ENCODE results near the gene KATNA1.

KATNA1 gene

GRCh38 chr6:149600508-149600907, 48.0 kb downstream of the KATNA1 start:
- no peak for DNase-seq

- DNase-seq, result no peak
Measured at GRCh38 chr6:149593408-149593807, 55.1 kb downstream of the KATNA1 start.

- DNase-seq, result no peak
Measured at GRCh38 chr6:149592983-149593382, 55.5 kb downstream of the KATNA1 start.

GRCh38 chr6:149586149-149586548, 62.4 kb downstream of the KATNA1 start:
- no peak for DNase-seq

GRCh38 chr6:149581349-149581748, 67.2 kb downstream of the KATNA1 start:
- no peak for DNase-seq

GRCh38 chr6:149580880-149581279, 67.6 kb downstream of the KATNA1 start:
- DNase-seq, result no peak

GRCh38 chr6:149567945-149568585, 80.4 kb downstream of the KATNA1 start:
- DNase-seq, result no peak

GRCh38 chr6:149567194-149567586, 81.3 kb downstream of the KATNA1 start:
- DNase-seq, result peak; percentile 22

GRCh38 chr6:149566410-149567193, 81.9 kb downstream of the KATNA1 start:
- DNase-seq, result peak; percentile 37

GRCh38 chr6:149565527-149566409, 82.7 kb downstream of the KATNA1 start, which contains the start of gene GINM1:
Gene GINM1 (plus strand): TSS chr6:149566375. CDS start chr6:149566415, 40 bp downstream.
- DNase-seq, result peak; percentile 93

- DNase-seq, result no peak
Measured at GRCh38 chr6:149563928-149564325, 84.6 kb downstream of the KATNA1 start.

- DNase-seq, result no peak
Measured at GRCh38 chr6:149563203-149563927, 85.1 kb downstream of the KATNA1 start.

GRCh38 chr6:149560736-149561135, 87.8 kb downstream of the KATNA1 start:
- peak; percentile 18 for DNase-seq

GRCh38 chr6:149559389-149559788, 89.1 kb downstream of the KATNA1 start:
- no peak for DNase-seq

- no peak for DNase-seq
Measured at GRCh38 chr6:149558029-149558428, 90.5 kb downstream of the KATNA1 start.

GRCh38 chr6:149551920-149552319, 96.6 kb downstream of the KATNA1 start:
- no peak for DNase-seq

- peak; percentile 92 for DNase-seq
Measured at GRCh38 chr6:149545754-149546471, 102.6 kb downstream of the KATNA1 start, which contains the start of gene PPIL4. Gene PPIL4 (minus strand): TSS chr6:149546043. CDS start chr6:149546005, 38 bp downstream.

- peak; percentile 49 for DNase-seq
Measured at GRCh38 chr6:149545258-149545753, 103.2 kb downstream of the KATNA1 start.

All from RPMI8226 (cell line).